Measurements from ENCODE around the gene ZFAND2B. TPM values are rescaled to one million over a fixed set of nuclear protein-coding genes. Genes with fewer than 3 reads are reported as not detected.
A peak's percentile ranks its signal among the peaks of the same experiment; 100 is the strongest.

Gene ZFAND2B
- total RNA-seq, 1 donor from 2014 or later: 24.4 TPM

- DNase-seq: no peak
Measured at GRCh38 chr2:219220652-219221402, 14.2 kb downstream of the ZFAND2B start.

DNA sequence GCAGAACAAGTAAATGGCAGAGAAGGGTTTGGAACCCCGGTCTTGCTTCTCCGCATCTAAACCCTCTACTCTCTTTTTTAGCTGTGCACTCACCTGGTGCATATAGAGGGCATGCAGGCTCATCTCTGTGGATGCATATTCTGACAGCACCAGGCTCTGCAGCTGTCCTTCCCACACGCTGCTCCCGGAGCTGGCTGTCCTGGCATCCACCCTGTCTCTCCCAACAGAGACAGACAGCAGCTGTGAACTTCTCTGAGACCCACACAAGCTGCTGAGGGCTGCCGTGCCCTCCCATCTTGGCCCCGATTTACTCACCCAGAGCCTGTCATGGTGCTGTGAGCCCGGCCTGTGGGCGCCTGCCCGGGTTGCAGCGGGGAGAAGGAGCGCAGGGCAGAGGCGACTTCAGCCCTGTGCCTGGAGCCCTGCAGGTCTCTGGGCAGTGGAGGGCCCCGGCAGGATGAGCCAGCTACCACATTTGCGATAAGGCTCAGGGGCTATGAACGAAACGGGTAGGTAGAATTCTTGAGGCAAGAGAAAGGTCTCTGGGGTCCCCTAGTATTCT lies 15.5 kb downstream of the ZFAND2B start:
- DNase-seq: peak; percentile 32

- DNase-seq: no peak
Measured at GRCh38 chr2:219223831-219224610, 17.4 kb downstream of the ZFAND2B start.

GRCh38 chr2:219225350-219225749 lies 18.8 kb downstream of the ZFAND2B start:
- no peak for DNase-seq

DNA sequence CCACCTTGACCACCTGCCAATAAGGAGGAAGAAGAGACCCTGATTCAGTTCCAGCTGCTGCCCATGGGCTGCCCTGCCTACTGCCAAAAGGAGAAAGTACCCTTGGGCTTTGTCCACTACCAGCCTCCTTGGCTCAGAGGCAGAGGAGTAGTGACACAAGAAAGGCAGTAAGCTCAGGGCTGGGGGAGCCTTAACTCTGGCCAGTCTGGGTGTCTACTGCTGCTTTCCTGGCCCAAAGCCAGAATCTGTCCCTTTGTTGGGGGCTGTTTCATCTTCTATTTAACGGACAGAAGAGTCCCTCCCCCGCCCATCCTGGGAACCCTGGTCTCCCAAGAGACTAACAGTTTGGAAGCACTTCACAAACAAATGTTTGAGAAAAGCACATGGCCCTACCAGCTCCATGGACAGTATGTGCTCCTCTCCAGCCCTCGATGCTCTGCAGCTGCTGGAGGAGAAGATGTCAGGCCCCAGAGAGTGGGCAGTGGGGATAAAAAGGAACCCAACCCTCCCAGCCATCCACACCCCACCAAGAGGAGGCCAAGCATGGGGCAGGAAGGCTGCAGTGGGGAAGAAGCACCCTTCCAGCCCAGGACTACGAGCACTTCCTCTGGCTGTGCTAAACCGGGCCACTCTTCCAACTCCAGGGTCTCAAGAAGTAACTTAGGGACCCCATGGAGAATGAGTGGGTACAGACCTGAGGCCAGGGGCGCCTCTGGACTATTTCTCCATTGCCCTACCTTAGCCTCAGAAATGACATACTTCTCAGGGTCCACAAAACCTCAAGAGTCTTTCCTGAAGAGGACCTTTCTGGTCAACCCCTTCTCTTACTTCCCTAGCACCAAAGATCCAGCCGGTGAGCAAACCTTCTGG lies 21.7 kb downstream of the ZFAND2B start:
- DNase-seq: peak; percentile 32

GRCh38 chr2:219228911-219229304 lies 22.3 kb downstream of the ZFAND2B start:
- DNase-seq: no peak

- DNase-seq: peak; percentile 99
Measured at GRCh38 chr2:219229305-219230058, 22.9 kb downstream of the ZFAND2B start, which contains the start of the genes ANKZF1 and ATG9A. ANKZF1 (plus strand) TSS chr2:219229806; CDS start chr2:219230258, 452 bp downstream. ATG9A (minus strand) TSS chr2:219229636; CDS start chr2:219228024, 1,612 bp downstream.

DNA sequence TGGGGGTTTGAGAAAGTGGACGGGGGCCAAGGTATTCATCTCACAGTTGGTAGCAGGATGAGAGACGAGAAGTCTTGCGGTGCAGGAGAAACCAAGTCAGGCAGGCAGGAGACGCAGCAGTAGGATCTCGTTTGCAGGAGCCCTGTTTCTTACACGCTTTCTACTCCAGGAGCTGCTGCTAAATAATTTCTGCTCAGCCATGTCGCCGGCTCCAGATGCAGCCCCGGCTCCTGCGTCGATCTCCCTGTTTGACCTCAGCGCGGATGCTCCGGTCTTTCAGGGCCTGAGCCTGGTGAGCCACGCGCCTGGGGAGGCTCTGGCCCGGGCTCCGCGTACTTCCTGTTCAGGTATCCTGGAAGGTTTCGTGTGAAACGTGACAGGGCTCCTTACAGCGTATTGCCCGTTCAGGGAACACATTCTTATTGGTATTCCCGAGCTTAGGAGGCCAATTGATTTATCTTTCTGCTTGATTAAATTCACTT lies 23.5 kb downstream of the ZFAND2B start:
- no peak for DNase-seq

GRCh38 chr2:219234331-219234730 lies 27.7 kb downstream of the ZFAND2B start:
- DNase-seq: no peak

DNA sequence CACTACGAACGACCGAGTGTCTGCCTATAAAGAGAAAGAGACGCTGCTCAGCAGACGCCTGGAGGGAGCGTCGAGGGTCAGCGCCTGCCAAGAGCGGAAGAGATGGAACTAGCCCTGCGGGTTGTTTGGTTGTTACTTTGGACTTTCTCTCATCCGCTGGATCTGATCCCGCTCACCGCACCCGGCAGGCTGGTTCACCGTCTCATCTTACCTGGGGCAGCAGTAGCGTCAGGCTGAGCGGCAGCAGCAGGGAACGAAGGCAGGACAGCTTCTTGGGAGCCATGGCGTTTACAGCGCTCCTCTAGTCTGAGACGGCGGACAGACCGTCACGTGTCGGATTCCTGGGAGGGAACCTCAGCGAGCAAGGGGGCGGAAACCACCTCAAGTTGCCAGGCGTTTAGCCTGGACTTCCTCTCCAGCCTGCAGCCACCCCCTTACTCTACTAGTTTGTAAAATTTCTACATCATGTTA lies 36.7 kb downstream of the ZFAND2B start:
- DNase-seq: no peak

GRCh38 chr2:219244789-219245147 lies 38.2 kb downstream of the ZFAND2B start:
- DNase-seq: no peak

GRCh38 chr2:219245148-219245898 lies 38.7 kb downstream of the ZFAND2B start, which contains the start of the genes GLB1L and STK16:
GLB1L (minus strand) TSS chr2:219245444; CDS start chr2:219243573, 1,871 bp downstream.
STK16 (plus strand) TSS chr2:219245479; CDS start chr2:219246000, 521 bp downstream.
- DNase-seq: peak; percentile 97

- no peak for DNase-seq
Measured at GRCh38 chr2:219245899-219246230, 39.3 kb downstream of the ZFAND2B start.

GRCh38 chr2:219246559-219246958 lies 40.0 kb downstream of the ZFAND2B start:
- no peak for DNase-seq

GRCh38 chr2:219247678-219248642 lies 41.4 kb downstream of the ZFAND2B start:
- no peak for DNase-seq

- no peak for DNase-seq
Measured at GRCh38 chr2:219248845-219249202, 42.2 kb downstream of the ZFAND2B start.

DNA sequence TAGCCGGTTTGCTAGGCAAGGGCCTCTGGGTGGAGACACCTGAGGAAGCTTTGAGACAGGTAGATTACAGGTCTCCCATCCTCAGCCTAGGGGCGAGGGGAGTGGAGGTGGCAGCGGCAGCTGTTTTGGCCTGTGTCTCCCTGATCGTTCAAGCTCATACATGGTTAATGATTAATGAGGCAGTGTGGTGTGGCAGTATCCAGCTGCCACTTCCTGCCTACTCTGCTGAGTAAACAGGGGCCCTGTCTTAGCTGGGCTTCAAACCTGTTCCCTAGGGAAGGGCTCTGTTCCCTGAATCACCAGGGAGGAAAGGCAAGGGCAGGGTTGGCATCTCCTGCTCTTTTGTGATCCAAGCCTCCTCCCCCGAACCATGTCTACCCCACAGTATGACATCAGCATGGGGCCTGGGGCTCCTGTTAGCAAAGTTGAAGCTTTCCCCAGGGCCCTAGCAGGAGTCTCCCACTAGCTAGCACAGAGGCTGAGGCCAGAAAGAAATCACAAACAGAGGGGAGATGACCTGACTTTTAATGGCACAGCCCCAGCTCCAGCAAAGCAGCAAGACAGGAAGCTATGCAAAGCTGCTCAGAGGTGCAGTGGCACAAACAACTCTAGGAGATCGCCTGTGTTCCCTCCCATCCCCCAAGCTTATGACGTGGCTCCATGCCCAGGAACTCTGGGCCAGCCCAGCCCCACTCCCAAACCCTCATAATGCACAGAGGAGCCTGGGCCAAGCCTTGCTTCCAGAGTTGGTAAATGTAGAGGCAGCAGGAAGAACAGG lies 42.8 kb downstream of the ZFAND2B start:
- DNase-seq: peak; percentile 82

Data from tongue (tissue), 2 donors.